Stimulated activated CD4-positive, alpha-beta T cell treated with anti-CD3 and anti-CD28 coated beads, TNF-alpha, amount 100 ng/mL, for 24 hours (primary cell): ENCODE data around the gene CLIP1.
A peak's percentile ranks its signal among the peaks of the same experiment; 100 is the strongest.
"Not testable (repeated sequence)": the region's sequence is repeated elsewhere in the genome, so short reads cannot be mapped to it uniquely, and the experiment has no call there.

Experiments used
- DNase-seq, 3 experiments: peaks; one replicate each; pipeline ENCODE4 v3.0.0-alpha.2; 2020; ENCODE audit warnings: low read depth in 3 of 3

CLIP1 gene

DNA sequence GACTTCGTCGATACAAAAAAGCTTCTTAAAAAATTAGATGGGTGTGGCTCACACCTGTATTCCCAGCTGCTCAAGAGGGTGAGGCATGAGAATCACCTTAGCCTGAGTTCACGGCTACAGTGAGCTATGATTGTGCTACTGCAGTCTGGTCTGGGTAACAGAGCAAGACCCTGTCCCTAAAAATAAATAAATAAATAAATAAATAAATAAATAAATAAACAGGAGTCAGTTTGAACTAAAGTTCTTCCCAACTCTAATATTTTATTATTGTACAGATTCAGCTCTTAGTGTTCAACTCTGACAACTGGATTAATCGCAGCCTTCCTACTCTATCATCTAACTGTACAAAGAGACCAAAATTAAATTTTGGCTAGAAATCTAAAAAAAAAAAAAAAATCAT lies 12.7 kb upstream of the CLIP1 start:
- DNase-seq = no peak

DNA sequence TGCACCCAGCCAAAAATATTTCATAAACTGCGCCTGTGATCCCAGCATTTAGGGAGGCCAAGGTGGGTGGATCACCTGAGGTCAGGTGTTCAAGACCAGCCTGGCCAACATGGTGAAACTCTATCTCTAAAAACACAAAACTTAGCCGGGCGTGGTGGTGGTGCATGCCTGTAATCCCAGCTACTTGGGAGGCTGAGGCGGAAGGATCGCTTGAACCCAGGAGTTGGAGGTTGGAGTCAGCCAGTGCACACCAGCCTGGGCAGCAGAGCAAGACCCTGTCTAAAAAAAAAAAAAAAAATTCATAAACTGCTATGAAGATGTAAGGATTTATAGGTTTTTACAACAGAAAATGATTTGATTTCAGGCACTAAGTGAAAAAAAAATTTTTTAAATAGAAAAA lies 6.6 kb upstream of the CLIP1 start:
- DNase-seq = not testable (repeated sequence)

GRCh38 chr12:122427403-122427802 lies 4.9 kb upstream of the CLIP1 start:
- no peak for DNase-seq

DNA sequence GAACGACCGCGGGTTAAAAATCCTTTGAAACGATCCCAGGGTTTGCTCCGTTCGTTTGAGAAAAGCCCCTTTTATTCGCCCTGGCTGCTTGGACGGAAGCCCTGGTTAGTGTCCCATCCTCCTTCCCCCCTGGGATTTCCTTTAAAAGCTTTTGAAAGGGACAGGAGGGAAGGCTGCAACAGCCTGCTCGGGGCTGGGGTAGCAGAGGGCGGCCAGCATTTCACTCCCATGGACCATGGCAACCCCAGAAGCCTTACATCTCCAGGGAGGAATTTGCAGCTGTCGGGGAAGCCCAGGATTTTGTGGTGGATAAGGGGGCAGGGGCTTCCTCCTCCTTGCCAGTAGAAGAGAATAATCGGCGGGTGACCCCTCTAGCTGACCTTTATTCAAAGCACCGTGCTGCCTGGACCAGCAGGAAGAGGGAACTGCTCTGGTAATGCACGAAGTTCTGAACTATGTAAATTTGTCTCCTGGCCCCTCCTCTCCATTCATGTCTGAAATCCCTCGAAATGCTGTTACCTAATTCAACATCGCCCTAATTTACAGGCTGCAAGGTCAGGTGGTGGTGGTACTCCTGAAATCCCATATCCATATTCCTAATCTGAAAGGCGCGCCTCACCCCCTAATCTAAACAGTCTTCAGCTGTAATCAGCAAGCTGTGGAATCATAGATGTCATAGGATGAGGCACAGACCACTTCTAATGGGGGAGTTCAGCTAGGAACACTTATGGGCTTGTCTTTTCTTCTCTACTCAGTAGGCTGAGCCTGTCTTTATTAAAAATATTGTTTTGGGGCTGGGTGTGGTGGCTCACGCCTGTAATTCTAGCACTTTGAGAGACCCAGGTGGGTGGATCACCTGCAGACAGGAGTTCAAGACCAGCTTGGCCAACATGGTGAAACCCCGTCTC lies 1.0 kb upstream of the CLIP1 start:
- DNase-seq = peak in 1 of 3 experiments; percentile 5

- DNase-seq = peak in 2 of 3 experiments; percentile 21 to 42
Observed at GRCh38 chr12:122422730-122423257, 325 bp upstream of the CLIP1 start.

GRCh38 chr12:122421187-122421820 lies 1.2 kb downstream of the CLIP1 start:
- DNase-seq = peak in 2 of 3 experiments; percentile 2 to 21

GRCh38 chr12:122420471-122421162 lies 1.9 kb downstream of the CLIP1 start:
- DNase-seq = peak in 1 of 3 experiments; percentile 5

DNA sequence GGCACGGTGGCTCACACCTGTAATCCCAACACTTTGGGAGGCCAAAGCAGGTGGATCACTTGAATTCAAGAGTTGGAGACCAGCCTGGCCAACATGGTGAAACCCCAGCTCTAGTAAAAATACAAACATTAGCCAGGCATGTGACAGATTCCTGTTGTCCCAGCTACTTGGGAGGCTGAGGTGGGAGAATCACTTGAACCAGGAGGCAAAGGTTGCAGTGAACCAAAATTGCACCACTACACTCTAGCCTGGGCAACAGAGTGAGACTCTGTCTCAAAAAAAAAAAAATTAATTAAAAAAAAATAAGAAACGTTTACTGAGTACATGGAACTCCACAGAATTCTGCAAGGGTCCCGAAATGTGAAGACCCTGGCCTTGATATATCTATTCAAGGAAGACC lies 3.4 kb downstream of the CLIP1 start:
- not testable (repeated sequence) for DNase-seq

DNA sequence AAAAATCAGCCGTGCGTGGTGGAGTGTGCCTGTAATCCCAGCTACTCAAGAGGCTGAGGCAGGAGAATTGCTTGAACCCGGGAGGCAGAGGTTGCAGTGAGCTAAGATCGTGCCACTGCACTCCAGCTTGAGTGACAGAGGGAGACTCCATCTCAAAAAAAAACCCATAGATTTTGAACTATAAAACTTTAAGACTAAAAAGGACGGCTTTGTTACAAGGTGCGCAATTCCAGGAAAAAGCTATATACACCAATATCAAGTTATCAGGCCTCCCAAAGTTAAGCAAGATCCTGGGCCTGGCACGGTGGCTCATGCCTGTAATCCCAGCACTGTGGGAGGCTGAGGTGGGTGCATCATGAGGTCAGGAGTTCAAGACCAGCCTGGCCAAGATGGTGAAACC lies 6.8 kb downstream of the CLIP1 start:
- not testable (repeated sequence) for DNase-seq

- DNase-seq = no peak
Observed at GRCh38 chr12:122413516-122414404, 8.7 kb downstream of the CLIP1 start.

- no peak for DNase-seq
Observed at GRCh38 chr12:122412851-122413433, 9.5 kb downstream of the CLIP1 start.

GRCh38 chr12:122411537-122411936 lies 10.9 kb downstream of the CLIP1 start:
- no peak for DNase-seq

DNA sequence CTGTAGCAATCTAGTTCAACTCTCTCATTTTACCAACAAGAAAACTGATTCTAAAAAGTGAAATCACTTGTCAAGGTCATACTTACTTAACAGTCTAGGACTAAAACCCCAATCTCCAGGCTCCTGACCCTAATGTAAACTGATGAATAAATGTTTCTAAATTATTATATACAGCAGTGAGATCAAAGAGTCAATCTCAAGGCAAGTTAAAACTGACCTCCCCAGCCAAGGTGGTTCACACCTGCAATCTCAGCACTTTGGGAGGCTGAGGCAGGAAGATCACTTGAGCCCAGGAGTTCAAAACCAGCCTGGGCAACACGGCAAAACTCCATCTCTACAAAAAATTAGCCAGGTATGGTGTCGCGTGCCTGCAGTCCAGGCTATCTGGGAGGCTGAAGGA lies 15.3 kb downstream of the CLIP1 start:
- DNase-seq = no peak

DNA sequence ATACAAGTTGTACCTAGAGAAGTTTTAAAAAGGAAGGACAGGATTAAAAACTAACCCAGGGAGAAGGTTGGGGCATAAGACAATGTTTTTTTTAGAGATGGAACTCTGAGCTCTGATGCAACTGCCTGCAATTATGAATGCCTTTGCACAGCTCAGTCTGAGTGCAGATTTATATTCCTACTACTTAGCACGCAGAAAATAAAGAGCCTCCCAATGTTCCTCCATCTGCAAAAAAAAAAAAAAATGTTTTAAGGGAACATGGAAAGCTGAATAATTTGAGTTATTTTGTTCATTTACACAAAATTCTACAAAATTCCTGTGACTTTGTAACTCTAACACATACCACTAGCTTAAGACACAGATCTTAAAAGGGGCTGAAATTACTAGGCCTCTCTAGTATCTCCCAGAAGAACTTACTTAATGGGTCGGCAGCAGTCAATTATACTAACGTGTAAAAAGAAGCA lies 15.7 kb downstream of the CLIP1 start:
- DNase-seq = no peak

- DNase-seq = no peak
Observed at GRCh38 chr12:122403831-122404230, 18.6 kb downstream of the CLIP1 start.

GRCh38 chr12:122403115-122403770 lies 19.2 kb downstream of the CLIP1 start:
- DNase-seq = no peak

- DNase-seq = no peak
Observed at GRCh38 chr12:122402264-122402663, 20.2 kb downstream of the CLIP1 start.

- peak in 2 of 3 experiments; percentile 6 to 37 for DNase-seq
Observed at GRCh38 chr12:122399592-122400373, 22.7 kb downstream of the CLIP1 start.

- no peak for DNase-seq
Observed at GRCh38 chr12:122399254-122399591, 23.2 kb downstream of the CLIP1 start.
